HCT116 (cell line): ENCODE measurements around the gene FES. TPM values are rescaled to one million over a fixed set of nuclear protein-coding genes. Genes with fewer than 3 reads are reported as not detected.

Experiments
- ATAC-seq: fragments of 200-7000 bp; cut with Tn5 transposase; 2 replicates; pipeline ENCODE4 v1.9.1; 2020; ENCODE audit warnings: mild to moderate bottlenecking, moderate library complexity
- BruUV-seq: library from RNA; stranded (reverse); fragments of 400-500 nt; replicated peaks from 2 replicates; lab custom pipeline; 2021; lab: Mats Ljungman, UMichigan
- CTCF ChIA-PET: fragments of 300-600 bp; sonication (Branson Sonifier 250); formaldehyde crosslinking; loops from one replicate; lab custom pipeline; 2021; ENCODE audit warnings: antibody characterized with exemption; lab: Charles Lee
- POLR2A ChIA-PET: fragments of 300-600, 350-600 bp; sonication (Branson Sonifier 250); formaldehyde crosslinking; loops from one replicate; lab custom pipeline; 2021; ENCODE audit warnings: antibody characterized with exemption; lab: Charles Lee
- RAD21 ChIA-PET, 2 experiments: fragments of 300-600 bp; sonication (Branson Sonifier 250); formaldehyde crosslinking; loops; one replicate each; lab custom pipeline; 2023; ENCODE audit warnings: low total read pairs in 2 of 2; ENCODE audit not compliant: uncharacterized antibody in 2 of 2, unreplicated experiment in 2 of 2, low non-redundant PET in 1 of 2; lab: Charles Lee
- DNase-seq: peaks from one replicate; pipeline ENCODE4 v3.0.0-alpha.2; 2010; ENCODE audit warnings: low read depth, low spot score
- H2AFZ ChIP-seq: fragments of 200-600 bp; shearing (Covaris generic), sonication (generic); 2 replicates; pipeline ENCODE4 v1.6.1; 2017; ENCODE audit warnings: low read depth, mixed run types, mixed read lengths, antibody characterized with exemption, low read length; ENCODE audit not compliant: poor library complexity, severe bottlenecking
- H3K27ac ChIP-seq: 2 replicates; pipeline ENCODE4 v1.5.1; 2012; ENCODE audit warnings: low read depth, low read length
- H3K27me3 ChIP-seq: fragments of 200-600 bp; sonication (generic); 2 replicates; pipeline ENCODE4 v1.6.1; 2016; ENCODE audit warnings: mixed run types, low read length, mixed read lengths; ENCODE audit not compliant: insufficient read depth
- H3K36me3 ChIP-seq, 2 experiments: fragments of 200-500 bp in 1 of 2; fragments of 200-600 bp in 1 of 2; sonication (Bioruptor generic) in 1 of 2; sonication (generic) in 1 of 2; 2 replicates each; pipeline versions ENCODE4 v1.5.1 to v1.6.1; 2014 to 2016; ENCODE audit warnings: low read length in 2 of 2, inconsistent platforms in 1 of 2, mixed read lengths in 1 of 2, mixed run types in 1 of 2; ENCODE audit not compliant: insufficient read depth in 2 of 2, control insufficient read depth in 1 of 2
- H3K4me1 ChIP-seq, 2 experiments: fragments of 200-600 bp in 1 of 2; sonication (generic) in 1 of 2; 2 replicates each; pipeline versions ENCODE4 v1.5.1 to v1.6.1; 2012 to 2017; ENCODE audit warnings: low read length in 2 of 2, inconsistent platforms in 1 of 2, mild to moderate bottlenecking in 1 of 2, mixed read lengths in 1 of 2, mixed run types in 1 of 2, moderate library complexity in 1 of 2; ENCODE audit not compliant: insufficient read depth in 2 of 2, control insufficient read depth in 1 of 2
- H3K4me2 ChIP-seq: fragments of 200-600 bp; sonication (generic); 2 replicates; pipeline ENCODE4 v1.6.1; 2017; ENCODE audit warnings: mixed run types, low read length, mixed read lengths
- H3K4me3 ChIP-seq, 2 experiments: fragments of 200-600 bp in 1 of 2; sonication (generic) in 1 of 2; replicated peaks in 1 of 2; 2 replicates each; pipeline ENCODE4 v1.5.1; 2011 to 2016; ENCODE audit warnings: low read length in 2 of 2, control low read depth in 1 of 2, low read depth in 1 of 2, mild to moderate bottlenecking in 1 of 2, mixed read lengths in 1 of 2, mixed run types in 1 of 2
- H3K79me2 ChIP-seq: fragments of 200-600 bp; sonication (generic); 2 replicates; pipeline ENCODE4 v1.6.1; 2017; ENCODE audit warnings: mild to moderate bottlenecking, mixed run types, low read length, moderate library complexity, mixed read lengths; ENCODE audit not compliant: insufficient read depth
- H3K9ac ChIP-seq: fragments of 200-600 bp; sonication (generic); 2 replicates; pipeline ENCODE4 v1.6.1; 2016; ENCODE audit warnings: low read length, mixed read lengths
- H3K9me2 ChIP-seq: fragments of 200-600 bp; sonication (generic), shearing (Covaris generic); 2 replicates; pipeline ENCODE4 v1.6.1; 2017; ENCODE audit warnings: mixed run types, mild to moderate bottlenecking, moderate library complexity; ENCODE audit not compliant: insufficient read depth
- H3K9me3 ChIP-seq, 2 experiments: fragments of 200-500 bp in 1 of 2; fragments of 200-600 bp in 1 of 2; sonication (Bioruptor generic) in 1 of 2; sonication (generic) in 1 of 2; 2 replicates each; pipeline ENCODE4 v1.6.1; 2014 to 2017; ENCODE audit warnings: low read length in 2 of 2, mixed read lengths in 2 of 2, inconsistent platforms in 1 of 2, low read depth in 1 of 2, mild to moderate bottlenecking in 1 of 2, mixed run types in 1 of 2, moderate library complexity in 1 of 2; ENCODE audit not compliant: control insufficient read depth in 1 of 2, insufficient read depth in 1 of 2
- H4K20me1 ChIP-seq: fragments of 200-600 bp; sonication (generic), shearing (Covaris generic); 2 replicates; pipeline ENCODE4 v1.6.1; 2017; ENCODE audit warnings: mixed run types, mild to moderate bottlenecking, moderate library complexity; ENCODE audit not compliant: insufficient read depth
- CBX3 ChIP-seq: IDR thresholded peaks from 2 replicates; pipeline ENCODE4 v1.6.1; 2012; ENCODE audit warnings: low read depth
- EGR1 ChIP-seq: IDR thresholded peaks from 2 replicates; pipeline ENCODE4 v1.6.1; 2012; ENCODE audit warnings: low read depth
- ELF1 ChIP-seq: IDR thresholded peaks from 2 replicates; pipeline ENCODE4 v1.6.1; 2012; ENCODE audit warnings: low read depth, borderline replicate concordance
- EZH2 ChIP-seq: fragments of 200-600 bp; sonication (generic); IDR thresholded peaks from 2 replicates; pipeline ENCODE4 v1.6.1; 2017; ENCODE audit warnings: antibody characterized with exemption, mixed run types
- EZH2phosphoT487 ChIP-seq: fragments of 200-600 bp; IDR thresholded peaks from 2 replicates; pipeline ENCODE4 v1.6.1; 2018; ENCODE audit warnings: antibody characterized with exemption, borderline replicate concordance
- FOSL1 ChIP-seq: IDR thresholded peaks from 2 replicates; pipeline ENCODE4 v1.6.1; 2012; ENCODE audit warnings: low read depth
- POLR2A ChIP-seq: IDR thresholded peaks from 2 replicates; pipeline ENCODE4 v1.7.0; 2011; ENCODE audit warnings: borderline replicate concordance; ENCODE audit not compliant: insufficient read depth, insufficient read length; ENCODE audit errors: extremely low read depth
- RAD21 ChIP-seq: IDR thresholded peaks from 2 replicates; pipeline ENCODE4 v1.6.1; 2012; ENCODE audit warnings: low read depth, mild to moderate bottlenecking
- SIN3A ChIP-seq: IDR thresholded peaks from 2 replicates; pipeline ENCODE4 v1.6.1; 2012; ENCODE audit warnings: low read depth
- SP1 ChIP-seq: IDR thresholded peaks from 2 replicates; pipeline ENCODE4 v1.6.1; 2012; ENCODE audit warnings: low read depth
- SRF ChIP-seq: IDR thresholded peaks from 2 replicates; pipeline ENCODE4 v1.6.1; 2012; ENCODE audit warnings: low read depth
- ZFX ChIP-seq: fragments of 450-650 bp; IDR thresholded peaks from 2 replicates; pipeline ENCODE4 v1.6.1; 2017
- ZNF274 ChIP-seq: fragments of 200-500 bp; sonication (Bioruptor generic); IDR thresholded peaks from 2 replicates; pipeline ENCODE4 v1.6.1; 2014; ENCODE audit warnings: mild to moderate bottlenecking, low read depth, low read length, inconsistent platforms
- intact Hi-C: fragments of 100-400 bp; cut with micrococcal nuclease; formaldehyde crosslinking; loops from 2 replicates; pipeline ENCODE4 v1.10.0; 2022
- total RNA-seq: library from RNA; stranded (reverse); gene quantifications from one replicate; pipeline ENCODE4 v1.2.1, GENCODE V29; 2021; ENCODE audit not compliant: unreplicated experiment
- TF ChIP-seq, protein P1 (sequence below): IDR thresholded peaks from 2 replicates; pipeline ENCODE4 v1.6.1; 2012; ENCODE audit warnings: low read depth
- TF ChIP-seq, protein P2 (sequence below): IDR thresholded peaks from 2 replicates; pipeline ENCODE4 v1.6.1; 2012
- TF ChIP-seq, protein P3 (sequence below): IDR thresholded peaks from 2 replicates; pipeline ENCODE4 v1.6.1; 2012
- TF ChIP-seq, protein P4 (sequence below): IDR thresholded peaks from 2 replicates; pipeline ENCODE4 v1.6.1; 2011; ENCODE audit warnings: mild to moderate bottlenecking, low read length, moderate library complexity; ENCODE audit not compliant: insufficient replicate concordance; ENCODE audit errors: extremely low read depth
- TF ChIP-seq, protein P5 (sequence below), 3 experiments: fragments of 200-600 bp in 1 of 3; sonication (generic) in 1 of 3; IDR thresholded peaks in 2 of 3; conservative IDR thresholded peaks in 1 of 3; 2 replicates each; pipeline ENCODE4 v1.5.1; 2012 to 2017; ENCODE audit warnings: low read depth in 2 of 3, low read length in 2 of 3, antibody characterized with exemption in 1 of 3, borderline replicate concordance in 1 of 3, control low read depth in 1 of 3, mild to moderate bottlenecking in 1 of 3, mixed read lengths in 1 of 3, mixed run types in 1 of 3, moderate library complexity in 1 of 3; ENCODE audit not compliant: insufficient read depth in 1 of 3

FES gene
- total RNA-seq, 1 experiment from 2014 or later: 5.3 TPM

DNA sequence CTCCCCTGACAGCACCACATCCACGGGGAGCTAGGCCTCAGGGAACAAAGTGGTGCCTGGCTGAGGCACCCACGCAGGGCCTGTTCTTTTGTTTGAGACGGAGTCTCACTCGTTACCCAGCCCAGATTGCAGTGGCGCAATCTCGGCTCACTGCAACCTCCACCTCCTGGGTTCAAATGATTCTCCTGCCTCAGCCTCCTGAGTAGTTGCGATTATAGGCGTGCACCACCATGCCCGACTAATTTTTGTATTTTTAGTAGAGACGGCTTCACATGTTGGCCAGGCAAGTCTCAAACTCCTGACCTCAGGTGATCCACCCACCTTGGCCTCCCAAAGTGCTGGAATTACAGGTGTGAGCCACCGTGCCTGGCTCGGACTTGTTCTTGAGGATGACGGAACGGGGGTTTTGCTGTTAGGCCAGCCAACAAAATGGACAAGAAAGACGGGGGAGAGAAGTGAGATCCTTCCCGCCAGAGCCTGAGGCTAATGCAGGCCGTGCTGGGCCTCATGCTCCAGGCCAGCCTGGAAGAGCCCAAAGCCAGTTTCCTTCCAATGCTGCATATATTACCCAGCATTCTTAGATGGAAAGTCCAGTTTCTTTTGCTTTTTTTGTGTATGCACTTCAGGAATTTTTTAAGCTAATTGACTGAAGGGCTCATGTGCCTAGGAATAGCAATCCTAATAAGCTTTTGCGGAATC is 44.0 kb upstream of the FES start:
- Histone ChIP-seq H3K79me2 (no peaks in the 10 kb centered on the region), H3K4me1 (peaks cover 5 to 7% of the 10 kb centered on the region in 2 experiments; a peak in 3 of 4 replicates), H3K4me3 (no peak overlapping the region), H3K9ac (no peak overlapping the region), H3K27me3 (no peaks in the 10 kb centered on the region), H3K9me2 (no peaks in the 10 kb centered on the region)
- no peak for DNase-seq
- intact Hi-C loops: no loop called here
- ATAC-seq: no peak
- POLR2A ChIA-PET: interaction anchor here (0.9 kb wide), 1 partner anchor 24 kb away, joined by 3 read pairs; no protein-coding TSS in a partner anchor
- CTCF ChIA-PET: no interaction called here
- TF ChIP-seq SP1 (no peak), EZH2 (no peak), ZNF274 (no peak), SRF (no peak), POLR2A (no peak), EZH2phosphoT487 (no peak), RAD21 (no peak), ELF1 (no peak), EGR1 (no peak), FOSL1 (no peak), ZFX (no peak), CBX3 (no peak), SIN3A (no peak)
- TF ChIP-seq, protein P1, sequence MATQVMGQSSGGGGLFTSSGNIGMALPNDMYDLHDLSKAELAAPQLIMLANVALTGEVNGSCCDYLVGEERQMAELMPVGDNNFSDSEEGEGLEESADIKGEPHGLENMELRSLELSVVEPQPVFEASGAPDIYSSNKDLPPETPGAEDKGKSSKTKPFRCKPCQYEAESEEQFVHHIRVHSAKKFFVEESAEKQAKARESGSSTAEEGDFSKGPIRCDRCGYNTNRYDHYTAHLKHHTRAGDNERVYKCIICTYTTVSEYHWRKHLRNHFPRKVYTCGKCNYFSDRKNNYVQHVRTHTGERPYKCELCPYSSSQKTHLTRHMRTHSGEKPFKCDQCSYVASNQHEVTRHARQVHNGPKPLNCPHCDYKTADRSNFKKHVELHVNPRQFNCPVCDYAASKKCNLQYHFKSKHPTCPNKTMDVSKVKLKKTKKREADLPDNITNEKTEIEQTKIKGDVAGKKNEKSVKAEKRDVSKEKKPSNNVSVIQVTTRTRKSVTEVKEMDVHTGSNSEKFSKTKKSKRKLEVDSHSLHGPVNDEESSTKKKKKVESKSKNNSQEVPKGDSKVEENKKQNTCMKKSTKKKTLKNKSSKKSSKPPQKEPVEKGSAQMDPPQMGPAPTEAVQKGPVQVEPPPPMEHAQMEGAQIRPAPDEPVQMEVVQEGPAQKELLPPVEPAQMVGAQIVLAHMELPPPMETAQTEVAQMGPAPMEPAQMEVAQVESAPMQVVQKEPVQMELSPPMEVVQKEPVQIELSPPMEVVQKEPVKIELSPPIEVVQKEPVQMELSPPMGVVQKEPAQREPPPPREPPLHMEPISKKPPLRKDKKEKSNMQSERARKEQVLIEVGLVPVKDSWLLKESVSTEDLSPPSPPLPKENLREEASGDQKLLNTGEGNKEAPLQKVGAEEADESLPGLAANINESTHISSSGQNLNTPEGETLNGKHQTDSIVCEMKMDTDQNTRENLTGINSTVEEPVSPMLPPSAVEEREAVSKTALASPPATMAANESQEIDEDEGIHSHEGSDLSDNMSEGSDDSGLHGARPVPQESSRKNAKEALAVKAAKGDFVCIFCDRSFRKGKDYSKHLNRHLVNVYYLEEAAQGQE: no peak
- TF ChIP-seq, protein P2, sequence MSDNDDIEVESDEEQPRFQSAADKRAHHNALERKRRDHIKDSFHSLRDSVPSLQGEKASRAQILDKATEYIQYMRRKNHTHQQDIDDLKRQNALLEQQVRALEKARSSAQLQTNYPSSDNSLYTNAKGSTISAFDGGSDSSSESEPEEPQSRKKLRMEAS: no peak
- TF ChIP-seq, protein P3, sequence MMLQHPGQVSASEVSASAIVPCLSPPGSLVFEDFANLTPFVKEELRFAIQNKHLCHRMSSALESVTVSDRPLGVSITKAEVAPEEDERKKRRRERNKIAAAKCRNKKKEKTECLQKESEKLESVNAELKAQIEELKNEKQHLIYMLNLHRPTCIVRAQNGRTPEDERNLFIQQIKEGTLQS: no peak
- TF ChIP-seq, protein P4, sequence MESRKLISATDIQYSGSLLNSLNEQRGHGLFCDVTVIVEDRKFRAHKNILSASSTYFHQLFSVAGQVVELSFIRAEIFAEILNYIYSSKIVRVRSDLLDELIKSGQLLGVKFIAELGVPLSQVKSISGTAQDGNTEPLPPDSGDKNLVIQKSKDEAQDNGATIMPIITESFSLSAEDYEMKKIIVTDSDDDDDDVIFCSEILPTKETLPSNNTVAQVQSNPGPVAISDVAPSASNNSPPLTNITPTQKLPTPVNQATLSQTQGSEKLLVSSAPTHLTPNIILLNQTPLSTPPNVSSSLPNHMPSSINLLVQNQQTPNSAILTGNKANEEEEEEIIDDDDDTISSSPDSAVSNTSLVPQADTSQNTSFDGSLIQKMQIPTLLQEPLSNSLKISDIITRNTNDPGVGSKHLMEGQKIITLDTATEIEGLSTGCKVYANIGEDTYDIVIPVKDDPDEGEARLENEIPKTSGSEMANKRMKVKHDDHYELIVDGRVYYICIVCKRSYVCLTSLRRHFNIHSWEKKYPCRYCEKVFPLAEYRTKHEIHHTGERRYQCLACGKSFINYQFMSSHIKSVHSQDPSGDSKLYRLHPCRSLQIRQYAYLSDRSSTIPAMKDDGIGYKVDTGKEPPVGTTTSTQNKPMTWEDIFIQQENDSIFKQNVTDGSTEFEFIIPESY: no peak
- TF ChIP-seq, protein P5, sequence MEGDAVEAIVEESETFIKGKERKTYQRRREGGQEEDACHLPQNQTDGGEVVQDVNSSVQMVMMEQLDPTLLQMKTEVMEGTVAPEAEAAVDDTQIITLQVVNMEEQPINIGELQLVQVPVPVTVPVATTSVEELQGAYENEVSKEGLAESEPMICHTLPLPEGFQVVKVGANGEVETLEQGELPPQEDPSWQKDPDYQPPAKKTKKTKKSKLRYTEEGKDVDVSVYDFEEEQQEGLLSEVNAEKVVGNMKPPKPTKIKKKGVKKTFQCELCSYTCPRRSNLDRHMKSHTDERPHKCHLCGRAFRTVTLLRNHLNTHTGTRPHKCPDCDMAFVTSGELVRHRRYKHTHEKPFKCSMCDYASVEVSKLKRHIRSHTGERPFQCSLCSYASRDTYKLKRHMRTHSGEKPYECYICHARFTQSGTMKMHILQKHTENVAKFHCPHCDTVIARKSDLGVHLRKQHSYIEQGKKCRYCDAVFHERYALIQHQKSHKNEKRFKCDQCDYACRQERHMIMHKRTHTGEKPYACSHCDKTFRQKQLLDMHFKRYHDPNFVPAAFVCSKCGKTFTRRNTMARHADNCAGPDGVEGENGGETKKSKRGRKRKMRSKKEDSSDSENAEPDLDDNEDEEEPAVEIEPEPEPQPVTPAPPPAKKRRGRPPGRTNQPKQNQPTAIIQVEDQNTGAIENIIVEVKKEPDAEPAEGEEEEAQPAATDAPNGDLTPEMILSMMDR (IDR thresholded peaks at IDR 0.05 in 2 of 3, conservative IDR thresholded peaks at IDR 0.05 in 1 of 3; ENCODE audit: borderline replicate concordance in 1 of 3, insufficient read depth in 1 of 3, low read depth in 2 of 3, low read length in 2 of 3): no peak
- TF ChIP-seq, all 23 proteins: peak for 0
- no TSS peak for BruUV-seq
- no peaks in the 10 kb centered on the region for H3K9me3 ChIP-seq
- RAD21 ChIA-PET: no interaction called here
- no peaks in the 10 kb centered on the region for H4K20me1 ChIP-seq
- H3K27ac ChIP-seq: no peak overlapping the region
- no peaks in the 10 kb centered on the region for H3K36me3 ChIP-seq
- H3K4me2 ChIP-seq: no peak overlapping the region
- no peak overlapping the region for H2AFZ ChIP-seq
